Colonic mucosa (tissue), 4 donors: ENCODE results near the gene RTP2. TPM values are rescaled to one million over a fixed set of nuclear protein-coding genes. Genes with fewer than 3 reads are reported as not detected.

Source experiments
- DNase-seq: peaks from one replicate; pipeline ENCODE4 v3.0.0-alpha.2; 2020
- H3K27ac ChIP-seq: fragments of 200-600 bp; one replicate; pipeline ENCODE4 v1.8.0; 2021
- H3K27me3 ChIP-seq: fragments of 200-600 bp; one replicate; pipeline ENCODE4 v1.8.0; 2021
- H3K36me3 ChIP-seq: fragments of 200-600 bp; one replicate; pipeline ENCODE4 v1.8.0; 2021
- H3K4me1 ChIP-seq: fragments of 200-600 bp; one replicate; pipeline ENCODE4 v1.8.0; 2021; ENCODE audit warnings: mild to moderate bottlenecking
- H3K4me3 ChIP-seq: fragments of 200-600 bp; one replicate; pipeline ENCODE4 v1.8.0; 2021
- H3K9ac ChIP-seq, 2 donors: one replicate each; pipeline ENCODE4 v1.7.0; 2013; ENCODE audit warnings: control low read depth in 2 of 2, low read depth in 2 of 2, low read length in 2 of 2
- H3K9me3 ChIP-seq: fragments of 200-600 bp; one replicate; pipeline ENCODE4 v1.8.0; 2021
- CTCF ChIP-seq: fragments of 200-600 bp; IDR thresholded peaks from one replicate; pipeline ENCODE4 v1.8.0; 2022; ENCODE audit warnings: antibody characterized with exemption, mild to moderate bottlenecking
- intact Hi-C: fragments of 100-400 bp; cut with DNase I; formaldehyde crosslinking; loops from one replicate; pipeline ENCODE4 v1.14.1; 2022
- total RNA-seq, 2 donors: library from RNA; stranded (reverse); fragmentation: NEBNext Ultra II Directional in 1 of 2; extraction: Animal tissue kit (Norgen Biotek cat#: 25700) in 1 of 2; gene quantifications; one replicate each; pipeline ENCODE4 v1.2.1, GENCODE V29; 2021
- donor health status: healthy.
- donor health status: DM: no; HTN: no; CAD: no.
- donor health status: DM: no; HTN: no; CAD: no.

RTP2 gene
- total RNA-seq, 2 donors from 2014 or later = not detected

- no peaks in the 10 kb centered on the region for H3K4me1 ChIP-seq
- H3K27ac ChIP-seq = no peak overlapping the region
- intact Hi-C loops = loop anchor here (5.0 to 10.0 kb wide), 2 partner anchors 399 to 496 kb away; no protein-coding TSS in a partner anchor
- no peaks in the 10 kb centered on the region for H3K36me3 ChIP-seq
- H3K9me3 ChIP-seq = no peaks in the 10 kb centered on the region
- DNase-seq = no peak
- no peak overlapping the region for H3K9ac ChIP-seq
- H3K4me3 ChIP-seq = no peak overlapping the region
- H3K27me3 ChIP-seq = no peaks in the 10 kb centered on the region
- TF ChIP-seq CTCF = no peak
Observed at GRCh38 chr3:187713504-187713903, 11.1 kb upstream of the RTP2 start.

- Histone ChIP-seq H3K27ac (no peak overlapping the region), H3K4me3 (no peak overlapping the region), H3K27me3 (no peaks in the 10 kb centered on the region), H3K36me3 (no peaks in the 10 kb centered on the region), H3K9me3 (no peaks in the 10 kb centered on the region), H3K4me1 (no peaks in the 10 kb centered on the region), H3K9ac (no peak overlapping the region)
- no peak for TF ChIP-seq CTCF
- no peak for DNase-seq
- intact Hi-C loops = no loop called here
Observed at GRCh38 chr3:187709155-187709554, 6.8 kb upstream of the RTP2 start.

- Histone ChIP-seq H3K27me3 (no peaks in the 10 kb centered on the region), H3K9me3 (no peaks in the 10 kb centered on the region), H3K4me1 (no peaks in the 10 kb centered on the region), H3K36me3 (no peaks in the 10 kb centered on the region), H3K9ac (no peak overlapping the region), H3K4me3 (no peak overlapping the region), H3K27ac (no peak overlapping the region)
- no peak for TF ChIP-seq CTCF
- no peak for DNase-seq
- intact Hi-C loops = no loop called here
Observed at GRCh38 chr3:187708696-187709095, 6.3 kb upstream of the RTP2 start.

- Histone ChIP-seq H3K36me3 (no peaks in the 10 kb centered on the region), H3K9me3 (no peaks in the 10 kb centered on the region), H3K9ac (no peak overlapping the region), H3K27ac (no peak overlapping the region), H3K4me1 (no peaks in the 10 kb centered on the region), H3K4me3 (no peak overlapping the region), H3K27me3 (no peaks in the 10 kb centered on the region)
- intact Hi-C loops = no loop called here
- no peak for DNase-seq
- TF ChIP-seq CTCF = no peak
Observed at GRCh38 chr3:187706971-187707370, 4.6 kb upstream of the RTP2 start.

GRCh38 chr3:187705164-187705563, 2.8 kb upstream of the RTP2 start:
- H3K27ac ChIP-seq = no peak overlapping the region
- no peak for TF ChIP-seq CTCF
- H3K4me3 ChIP-seq = no peak overlapping the region
- intact Hi-C loops = no loop called here
- H3K4me1 ChIP-seq = no peaks in the 10 kb centered on the region
- no peaks in the 10 kb centered on the region for H3K27me3 ChIP-seq
- no peaks in the 10 kb centered on the region for H3K9me3 ChIP-seq
- no peaks in the 10 kb centered on the region for H3K36me3 ChIP-seq
- no peak overlapping the region for H3K9ac ChIP-seq
- no peak for DNase-seq

GRCh38 chr3:187700249-187700648, 2.1 kb downstream of the RTP2 start:
- no peaks in the 10 kb centered on the region for H3K27me3 ChIP-seq
- no peaks in the 10 kb centered on the region for H3K9me3 ChIP-seq
- intact Hi-C loops = no loop called here
- no peak overlapping the region for H3K9ac ChIP-seq
- no peak for TF ChIP-seq CTCF
- no peak overlapping the region for H3K4me3 ChIP-seq
- no peaks in the 10 kb centered on the region for H3K36me3 ChIP-seq
- no peak for DNase-seq
- H3K27ac ChIP-seq = no peak overlapping the region
- H3K4me1 ChIP-seq = no peaks in the 10 kb centered on the region
